Natural killer cell (primary cell): ENCODE measurements around the gene CYP3A5. TPM values are rescaled to one million over a fixed set of nuclear protein-coding genes. Genes with fewer than 3 reads are reported as not detected.
"Not testable (repeated sequence)": the region's sequence is repeated elsewhere in the genome, so short reads cannot be mapped to it uniquely, and the experiment has no call there.

Source experiments
- ATAC-seq, 3 donors: fragments of 150-1000 bp in 2 of 3; fragments of 200-7000 bp in 1 of 3; cut with Tn5 transposase; 1 replicate in 1 of 3; 2 replicates in 2 of 3; pipeline ENCODE4 v1.10.0; 2021; ENCODE audit warnings: mild to moderate bottlenecking in 2 of 3, moderate library complexity in 2 of 3
- DNase-seq, 2 donors: peaks; one replicate each; pipeline versions ENCODE4 v3.0.0 to v3.0.0-alpha.2; 2013 to 2021; ENCODE audit warnings: mixed read lengths in 1 of 2
- H3K27ac ChIP-seq: one replicate; pipeline ENCODE4 v1.5.1; 2013; ENCODE audit warnings: mild to moderate bottlenecking, low read length
- H3K27me3 ChIP-seq: one replicate; pipeline ENCODE4 v1.6.1; 2013; ENCODE audit warnings: low read length; ENCODE audit not compliant: control insufficient read depth, insufficient read depth
- H3K36me3 ChIP-seq: one replicate; pipeline ENCODE4 v1.6.1; 2013; ENCODE audit warnings: low read length; ENCODE audit not compliant: control insufficient read depth, insufficient read depth
- H3K4me1 ChIP-seq: one replicate; pipeline ENCODE4 v1.6.1; 2013; ENCODE audit warnings: low read length; ENCODE audit not compliant: control insufficient read depth, insufficient read depth
- H3K4me3 ChIP-seq: one replicate; pipeline ENCODE4 v1.5.1; 2013; ENCODE audit warnings: low read length
- H3K9me3 ChIP-seq: one replicate; pipeline ENCODE4 v1.6.1; 2013; ENCODE audit warnings: low read length; ENCODE audit not compliant: control insufficient read depth, insufficient read depth
- H3K27ac Mint-ChIP-seq, 2 donors: one replicate each; pipeline ENCODE4 v1.8.0; 2022; ENCODE audit warnings: mild to moderate bottlenecking in 2 of 2, mixed read lengths in 2 of 2, moderate library complexity in 1 of 2
- H3K27me3 Mint-ChIP-seq, 2 donors: one replicate each; pipeline ENCODE4 v1.8.0; 2022; ENCODE audit warnings: low read depth in 2 of 2, mixed read lengths in 2 of 2
- H3K36me3 Mint-ChIP-seq: one replicate; pipeline ENCODE4 v1.8.0; 2022; ENCODE audit warnings: mixed read lengths
- H3K4me1 Mint-ChIP-seq, 2 donors: one replicate each; pipeline ENCODE4 v1.8.0; 2022; ENCODE audit warnings: mixed read lengths in 2 of 2
- H3K4me3 Mint-ChIP-seq: one replicate; pipeline ENCODE4 v1.8.0; 2022; ENCODE audit warnings: mild to moderate bottlenecking, moderate library complexity, mixed read lengths
- H3K9me3 Mint-ChIP-seq, 2 donors: one replicate each; pipeline ENCODE4 v1.8.0; 2022; ENCODE audit warnings: mixed read lengths in 2 of 2
- CTCF ChIP-seq: fragments of 200-600 bp; IDR thresholded peaks from one replicate; pipeline ENCODE4 v1.8.0; 2022; ENCODE audit warnings: antibody characterized with exemption
- WGBS: methylation state at CpG from one replicate; pipeline ENCODE4 v1.1.7; 2013; ENCODE audit warnings: missing lambda C conversion rate; ENCODE audit not compliant: insufficient coverage; 5-methylcytosine and 5-hydroxymethylcytosine counted together
- intact Hi-C: fragments of 100-400 bp; cut with micrococcal nuclease; formaldehyde crosslinking; loops from one replicate; pipeline ENCODE4 v1.14.2; 2022
- total RNA-seq, 4 donors: library from RNA; stranded (reverse); fragments of 120-200 nt in 1 of 4; gene quantifications; one replicate each; pipeline versions ENCODE4 v1.2.3 to v1.2.4, GENCODE V29; 2013 to 2022

CYP3A5 gene
- total RNA-seq, 3 donors from 2014 or later (not counting 1 experiment from before 2014, with no cell fraction given): 0.14 TPM; not detected in 2

GRCh38 chr7:99709260-99709659 is 29.5 kb upstream of the CYP3A5 start:
- 82% methylated on average over 2 of the region's 2 CpGs for WGBS
- no peaks in the 10 kb centered on the region for H3K36me3 ChIP-seq
- H3K9me3 ChIP-seq: no peaks in the 10 kb centered on the region
- Mint-ChIP-seq H3K27me3 (no peaks in the 10 kb centered on the region), H3K27ac (no peak overlapping the region), H3K4me1 (no peaks in the 10 kb centered on the region), H3K4me3 (no peak overlapping the region), H3K36me3 (no peaks in the 10 kb centered on the region), H3K9me3 (no peaks in the 10 kb centered on the region)
- intact Hi-C loops: no loop called here
- no peak for TF ChIP-seq CTCF
- no peaks in the 10 kb centered on the region for H3K27me3 ChIP-seq
- ATAC-seq: no peak
- no peaks in the 10 kb centered on the region for H3K4me1 ChIP-seq
- no peak overlapping the region for H3K4me3 ChIP-seq
- H3K27ac ChIP-seq: no peak overlapping the region
- no peak for DNase-seq

- Histone ChIP-seq H3K36me3 (no peaks in the 10 kb centered on the region), H3K4me1 (no peaks in the 10 kb centered on the region), H3K27me3 (no peaks in the 10 kb centered on the region), H3K27ac (no peak overlapping the region), H3K9me3 (no peaks in the 10 kb centered on the region), H3K4me3 (no peak overlapping the region)
- WGBS: no CpG with 5 or more reads among the region's 1 CpG
- no peak for TF ChIP-seq CTCF
- Mint-ChIP-seq H3K4me1 (no peaks in the 10 kb centered on the region), H3K27me3 (peaks cover 3 to 16% of the 10 kb centered on the region in 2 donors), H3K27ac (no peak overlapping the region), H3K4me3 (no peak overlapping the region), H3K36me3 (no peaks in the 10 kb centered on the region), H3K9me3 (no peaks in the 10 kb centered on the region)
- intact Hi-C loops: no loop called here
- no peak for ATAC-seq
- no peak for DNase-seq
Measured at GRCh38 chr7:99707096-99707495, 27.3 kb upstream of the CYP3A5 start.

- Mint-ChIP-seq H3K27me3 (peaks cover 6 to 33% of the 10 kb centered on the region in 2 donors), H3K27ac (no peak overlapping the region), H3K4me1 (no peaks in the 10 kb centered on the region), H3K4me3 (no peak overlapping the region), H3K9me3 (no peaks in the 10 kb centered on the region), H3K36me3 (no peaks in the 10 kb centered on the region)
- no peak overlapping the region for H3K27ac ChIP-seq
- 70% methylated on average over 5 of the region's 5 CpGs for WGBS
- ATAC-seq: no peak
- no peak for TF ChIP-seq CTCF
- no peaks in the 10 kb centered on the region for H3K9me3 ChIP-seq
- H3K36me3 ChIP-seq: no peaks in the 10 kb centered on the region
- no peak overlapping the region for H3K4me3 ChIP-seq
- DNase-seq: no peak
- no peaks in the 10 kb centered on the region for H3K4me1 ChIP-seq
- intact Hi-C loops: no loop called here
- H3K27me3 ChIP-seq: no peaks in the 10 kb centered on the region
Measured at GRCh38 chr7:99699946-99700345, 20.1 kb upstream of the CYP3A5 start.

- H3K4me1 ChIP-seq, DNase-seq, intact Hi-C loops, H3K27ac ChIP-seq, ATAC-seq, H3K4me1 Mint-ChIP-seq, H3K4me3 ChIP-seq, H3K36me3 ChIP-seq, H3K9me3 ChIP-seq, H3K27me3 ChIP-seq, H3K9me3 Mint-ChIP-seq, H3K27ac Mint-ChIP-seq, H3K36me3 Mint-ChIP-seq, H3K4me3 Mint-ChIP-seq: not testable (repeated sequence)
- H3K27me3 Mint-ChIP-seq: peaks cover 6 to 33% of the 10 kb centered on the region in 2 donors
- 49% methylated on average over 4 of the region's 6 CpGs for WGBS
Measured at GRCh38 chr7:99698867-99699730, 19.3 kb upstream of the CYP3A5 start.
